ENCODE data around the gene KCTD19. TPM values are rescaled to one million over a fixed set of nuclear protein-coding genes. Genes with fewer than 3 reads are reported as not detected.

The KCTD19 gene
- polyA plus RNA-seq, 1 donor (not counting 4 experiments of a cell fraction or from before 2014, with no cell fraction given) = not detected

- DNase-seq (ENCODE audit: low read depth, low spot score) = no peak
- FAIRE-seq = no peak
- Histone ChIP-seq H3K27me3 (ENCODE audit: control insufficient read depth, extremely low read depth, insufficient read depth, low read length) (no peaks in the 10 kb centered on the region), H3K4me2 (ENCODE audit: control insufficient read depth, extremely low read depth, insufficient read depth, low read depth, low read length) (no peak overlapping the region), H3K79me2 (ENCODE audit: control insufficient read depth, insufficient read depth, low read length) (no peaks in the 10 kb centered on the region), H2AFZ (ENCODE audit: control insufficient read depth, low read length) (no peak overlapping the region), H3K9ac (ENCODE audit: control insufficient read depth, extremely low read depth, insufficient read depth, low read length) (no peak overlapping the region), H3K4me1 (ENCODE audit: control insufficient read depth, extremely low read depth, insufficient read depth, low read length) (no peaks in the 10 kb centered on the region), H3K36me3 (ENCODE audit: control insufficient read depth in 2 of 2, extremely low read depth in 1 of 2, insufficient read depth in 2 of 2, low read length in 2 of 2) (no peaks in the 10 kb centered on the region), H3K9me1 (ENCODE audit: control insufficient read depth, extremely low read depth, insufficient read depth, low read length) (no peaks in the 10 kb centered on the region), H3K4me3 (ENCODE audit: control insufficient read depth in 2 of 3, extremely low read depth in 1 of 3, insufficient read depth in 2 of 3, low read depth in 1 of 3, low read length in 3 of 3) (no peak overlapping the region), H3K9me3 (ENCODE audit: control insufficient read depth, low read depth, low read length) (no peaks in the 10 kb centered on the region), H4K20me1 (ENCODE audit: control insufficient read depth, extremely low read depth, insufficient read depth, low read length) (no peaks in the 10 kb centered on the region), H3K27ac (ENCODE audit: control insufficient read depth, insufficient read depth, low read length) (no peak overlapping the region)
- TF ChIP-seq EZH2 (IDR thresholded peaks at IDR 0.05; ENCODE audit: low read length) = no peak
- TF ChIP-seq, protein P1, sequence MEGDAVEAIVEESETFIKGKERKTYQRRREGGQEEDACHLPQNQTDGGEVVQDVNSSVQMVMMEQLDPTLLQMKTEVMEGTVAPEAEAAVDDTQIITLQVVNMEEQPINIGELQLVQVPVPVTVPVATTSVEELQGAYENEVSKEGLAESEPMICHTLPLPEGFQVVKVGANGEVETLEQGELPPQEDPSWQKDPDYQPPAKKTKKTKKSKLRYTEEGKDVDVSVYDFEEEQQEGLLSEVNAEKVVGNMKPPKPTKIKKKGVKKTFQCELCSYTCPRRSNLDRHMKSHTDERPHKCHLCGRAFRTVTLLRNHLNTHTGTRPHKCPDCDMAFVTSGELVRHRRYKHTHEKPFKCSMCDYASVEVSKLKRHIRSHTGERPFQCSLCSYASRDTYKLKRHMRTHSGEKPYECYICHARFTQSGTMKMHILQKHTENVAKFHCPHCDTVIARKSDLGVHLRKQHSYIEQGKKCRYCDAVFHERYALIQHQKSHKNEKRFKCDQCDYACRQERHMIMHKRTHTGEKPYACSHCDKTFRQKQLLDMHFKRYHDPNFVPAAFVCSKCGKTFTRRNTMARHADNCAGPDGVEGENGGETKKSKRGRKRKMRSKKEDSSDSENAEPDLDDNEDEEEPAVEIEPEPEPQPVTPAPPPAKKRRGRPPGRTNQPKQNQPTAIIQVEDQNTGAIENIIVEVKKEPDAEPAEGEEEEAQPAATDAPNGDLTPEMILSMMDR (optimal IDR thresholded peaks at IDR 0.05 in 1 of 3, IDR thresholded peaks at IDR 0.05 in 1 of 3, conservative IDR thresholded peaks at IDR 0.05 in 1 of 3; ENCODE audit: extremely low read depth in 1 of 3, insufficient read depth in 2 of 3, low read length in 3 of 3) = no peak
- dilution Hi-C loops (cut with MboI; ENCODE audit: extremely low pct_ligation_motif_present, low sequenced_read_pairs) = no loop called here
Observed at GRCh38 chr16:67256701-67257230, 69.8 kb downstream of the KCTD19 start.

DNA sequence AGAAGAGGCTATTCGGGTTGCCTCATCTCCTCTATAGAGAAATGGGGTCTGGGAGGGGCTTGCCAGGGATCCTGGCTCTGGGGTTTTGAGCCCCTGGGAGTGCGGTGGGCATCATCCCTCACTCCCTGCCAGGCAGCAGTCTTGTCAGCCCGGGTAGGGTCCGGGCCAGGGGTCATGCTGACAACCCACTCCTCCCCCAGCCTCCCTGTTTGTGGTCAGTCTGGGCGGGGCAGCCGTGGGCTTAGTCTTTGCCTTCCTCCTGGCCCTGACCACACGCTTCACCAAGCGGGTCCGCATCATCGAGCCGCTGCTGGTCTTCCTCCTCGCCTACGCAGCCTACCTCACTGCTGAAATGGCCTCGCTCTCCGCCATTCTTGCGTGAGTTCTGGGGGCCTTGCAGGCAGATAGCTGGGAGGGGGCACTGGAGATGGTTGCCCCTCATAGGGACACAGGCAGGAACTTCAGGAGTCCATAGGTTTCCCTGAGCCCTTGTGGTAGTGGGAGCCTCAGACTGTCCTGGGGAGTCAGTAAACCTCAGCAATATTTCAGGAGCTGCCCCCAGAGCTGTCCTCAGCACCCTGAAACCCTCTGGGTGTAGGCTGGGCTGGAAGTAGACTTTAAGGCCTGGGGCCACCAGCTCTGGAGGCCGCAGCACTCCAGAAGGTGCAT lies 70.9 kb downstream of the KCTD19 start:
- Histone ChIP-seq H3K4me2 (ENCODE audit: control insufficient read depth, extremely low read depth, insufficient read depth, low read depth, low read length) (no peak overlapping the region), H3K79me2 (ENCODE audit: control insufficient read depth, insufficient read depth, low read length) (no peaks in the 10 kb centered on the region), H3K4me1 (ENCODE audit: control insufficient read depth, extremely low read depth, insufficient read depth, low read length) (no peaks in the 10 kb centered on the region), H3K9me1 (ENCODE audit: control insufficient read depth, extremely low read depth, insufficient read depth, low read length) (no peaks in the 10 kb centered on the region), H4K20me1 (ENCODE audit: control insufficient read depth, extremely low read depth, insufficient read depth, low read length) (no peaks in the 10 kb centered on the region), H3K4me3 (ENCODE audit: control insufficient read depth in 2 of 3, extremely low read depth in 1 of 3, insufficient read depth in 2 of 3, low read depth in 1 of 3, low read length in 3 of 3) (no peak overlapping the region), H3K27me3 (ENCODE audit: control insufficient read depth, extremely low read depth, insufficient read depth, low read length) (no peaks in the 10 kb centered on the region), H3K9me3 (ENCODE audit: control insufficient read depth, low read depth, low read length) (no peaks in the 10 kb centered on the region), H2AFZ (ENCODE audit: control insufficient read depth, low read length) (no peak overlapping the region), H3K36me3 (ENCODE audit: control insufficient read depth in 2 of 2, extremely low read depth in 1 of 2, insufficient read depth in 2 of 2, low read length in 2 of 2) (no peaks in the 10 kb centered on the region), H3K27ac (ENCODE audit: control insufficient read depth, insufficient read depth, low read length) (no peak overlapping the region), H3K9ac (ENCODE audit: control insufficient read depth, extremely low read depth, insufficient read depth, low read length) (no peak overlapping the region)
- TF ChIP-seq EZH2 (IDR thresholded peaks at IDR 0.05; ENCODE audit: low read length) = no peak
- TF ChIP-seq, protein P1 (optimal IDR thresholded peaks at IDR 0.05 in 1 of 3, IDR thresholded peaks at IDR 0.05 in 1 of 3, conservative IDR thresholded peaks at IDR 0.05 in 1 of 3; ENCODE audit: extremely low read depth in 1 of 3, insufficient read depth in 2 of 3, low read length in 3 of 3) = no peak
- DNase-seq (ENCODE audit: low read depth, low spot score) (no peak), FAIRE-seq (no peak)
- dilution Hi-C loops (cut with MboI; ENCODE audit: extremely low pct_ligation_motif_present, low sequenced_read_pairs) = no loop called here

Measured in keratinocyte (primary cell).